NB4 (cell line): ENCODE measurements around the gene CD226.

ENCODE experiments used
- CTCF ChIP-seq: IDR thresholded peaks from one replicate; pipeline ENCODE4 v1.5.1; 2012; ENCODE audit warnings: low read depth, low read length
- MAX ChIP-seq: IDR thresholded peaks from 2 replicates; pipeline ENCODE4 v1.6.1; 2011; ENCODE audit warnings: low read depth, low read length
- MYC ChIP-seq: IDR thresholded peaks from 2 replicates; pipeline ENCODE4 v1.6.1; 2011; ENCODE audit warnings: low read depth, low read length

GRCh38 chr18:69854455-69854854, 93.2 kb downstream of the CD226 start:
- TF ChIP-seq CTCF: no peak
- TF ChIP-seq MAX: no peak
- no peak for TF ChIP-seq MYC
